ENCODE data around the gene GTPBP3.
A peak's percentile ranks its signal among the peaks of the same experiment; 100 is the strongest.
"Not testable (repeated sequence)": the region's sequence is repeated elsewhere in the genome, so short reads cannot be mapped to it uniquely, and the experiment has no call there.

The GTPBP3 gene

DNA sequence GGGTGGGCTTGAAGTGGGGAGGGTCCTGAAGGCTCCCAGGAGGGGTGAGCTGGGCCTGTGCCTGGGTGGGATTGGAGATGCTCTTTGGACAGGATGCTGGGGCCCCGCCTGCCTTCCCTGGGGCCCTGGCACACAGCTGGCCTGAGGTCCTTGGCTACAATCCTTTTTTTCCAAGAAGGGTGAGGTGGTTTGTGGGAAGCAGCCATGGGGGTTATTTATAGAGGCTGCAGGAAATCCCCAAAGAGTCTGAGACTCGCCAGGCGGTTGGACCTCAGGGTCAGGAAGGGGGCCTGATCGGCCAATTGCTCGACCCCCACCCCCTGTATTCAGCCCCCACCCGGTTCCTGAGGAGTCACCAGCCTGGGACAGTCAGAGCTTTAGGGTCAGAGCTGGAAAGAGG is 10.0 kb downstream of the GTPBP3 start:
- DNase-seq: no peak

DNA sequence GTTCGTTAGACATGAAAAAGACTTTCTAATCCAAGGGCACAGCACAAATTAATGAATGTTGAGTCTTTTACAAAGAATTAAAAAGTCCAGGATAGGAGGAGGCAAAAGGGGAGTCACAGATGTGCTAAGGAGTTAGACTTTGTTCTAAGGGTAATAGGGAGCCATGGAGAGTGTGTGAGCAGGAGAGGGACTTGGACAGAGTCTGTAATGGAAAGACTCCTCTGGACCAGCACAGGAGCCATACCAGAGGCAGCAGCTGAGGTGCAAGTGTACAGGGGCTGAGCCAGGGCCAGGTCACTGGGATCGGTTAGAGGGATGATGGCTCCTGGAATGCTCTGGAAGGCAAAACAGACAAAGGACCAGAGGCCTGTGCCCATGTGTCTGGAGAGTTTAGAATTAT is 10.5 kb downstream of the GTPBP3 start:
- DNase-seq: no peak

GRCh38 chr19:17348700-17349099 is 11.3 kb downstream of the GTPBP3 start:
- no peak for DNase-seq

GRCh38 chr19:17351815-17352435 is 14.6 kb downstream of the GTPBP3 start:
- no peak for DNase-seq

GRCh38 chr19:17352608-17353280 is 15.4 kb downstream of the GTPBP3 start:
- DNase-seq: no peak

DNA sequence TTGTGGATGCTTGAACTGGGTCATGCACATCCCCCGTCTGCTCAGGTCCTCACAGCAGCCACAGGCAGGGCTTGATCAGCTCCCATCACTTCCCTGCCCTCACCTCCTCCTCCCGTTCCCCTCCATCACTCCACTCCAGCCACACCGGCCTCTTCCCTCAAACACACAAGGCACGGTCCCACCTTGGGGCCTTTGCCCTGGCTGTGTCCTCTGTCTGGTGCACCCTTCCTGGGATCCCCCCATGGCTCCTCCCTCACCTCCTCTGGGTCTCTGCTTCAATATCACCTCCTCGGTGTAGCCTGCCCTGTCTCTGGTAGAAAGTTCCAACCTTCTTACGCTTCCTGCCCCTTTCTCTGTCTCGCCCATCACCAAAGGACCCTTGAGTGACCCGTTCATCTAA is 16.0 kb downstream of the GTPBP3 start:
- no peak for DNase-seq

DNA sequence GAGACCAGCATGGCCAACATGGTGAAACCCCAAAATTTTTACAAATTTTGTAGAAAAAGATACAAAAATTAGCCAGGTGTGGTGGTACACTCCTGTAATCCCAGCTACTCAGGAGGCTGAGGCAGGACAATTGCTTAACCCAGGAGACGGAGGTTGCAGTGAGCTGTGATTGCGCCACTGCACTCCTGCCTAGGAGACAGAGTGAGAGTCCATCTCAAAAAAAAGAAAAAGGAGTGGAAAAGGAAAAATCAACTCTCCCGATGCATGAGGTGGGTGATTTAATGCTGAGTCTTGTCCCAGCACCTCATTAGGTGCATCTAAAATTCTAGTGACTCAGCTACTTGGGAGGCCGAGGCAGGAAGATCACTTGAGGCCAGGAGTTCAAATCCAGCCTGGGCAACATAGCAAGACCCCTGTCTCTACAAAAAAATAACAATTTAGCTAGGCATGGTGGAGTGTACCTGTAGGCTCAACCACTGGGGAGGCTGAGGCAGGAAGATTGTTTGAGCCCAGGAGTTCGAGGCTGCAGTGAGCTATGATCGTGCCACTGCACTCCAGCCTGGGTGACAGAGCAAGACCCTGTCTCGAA is 19.8 kb downstream of the GTPBP3 start:
- DNase-seq: no peak

DNA sequence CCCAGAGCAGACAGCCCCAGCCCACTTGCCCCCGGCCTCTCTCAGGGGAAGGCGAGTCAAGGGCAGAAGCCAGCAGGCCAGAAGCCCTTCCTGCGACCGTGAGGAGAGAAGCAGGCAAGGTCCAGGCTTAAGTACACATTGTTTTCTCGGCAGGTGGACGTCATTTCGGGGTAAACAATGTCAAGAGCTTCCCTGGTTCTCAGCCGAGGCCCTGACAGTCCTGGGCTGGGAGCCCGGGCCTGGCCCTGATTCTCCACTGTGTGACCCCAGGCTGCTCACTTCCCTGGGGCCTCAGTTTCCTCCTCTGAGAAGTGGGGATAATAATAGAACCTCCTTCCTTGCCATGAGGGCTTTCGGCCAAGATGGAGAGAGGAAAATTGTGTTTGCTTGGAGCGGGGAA is 20.4 kb downstream of the GTPBP3 start:
- no peak for DNase-seq

DNA sequence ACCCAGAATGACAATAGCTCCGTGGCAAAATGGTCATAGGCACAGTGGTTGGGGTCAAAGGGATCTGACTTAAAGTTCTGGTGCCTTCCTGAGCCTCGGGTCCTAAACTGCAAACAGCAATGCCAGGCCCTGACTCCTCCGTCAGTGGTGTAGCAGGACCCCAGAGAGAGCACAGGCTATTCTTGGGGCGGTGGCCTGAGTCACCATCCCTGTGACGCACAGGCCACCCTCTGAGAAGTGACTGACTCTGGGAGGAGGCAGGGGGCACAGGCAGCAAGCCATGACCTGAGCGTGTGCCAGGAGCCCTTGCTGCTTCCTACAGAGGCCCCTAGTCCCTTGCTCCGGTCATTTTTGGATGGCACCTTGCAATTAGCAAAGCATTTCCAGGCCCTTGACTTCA is 21.0 kb downstream of the GTPBP3 start:
- DNase-seq: peak; percentile 74

DNA sequence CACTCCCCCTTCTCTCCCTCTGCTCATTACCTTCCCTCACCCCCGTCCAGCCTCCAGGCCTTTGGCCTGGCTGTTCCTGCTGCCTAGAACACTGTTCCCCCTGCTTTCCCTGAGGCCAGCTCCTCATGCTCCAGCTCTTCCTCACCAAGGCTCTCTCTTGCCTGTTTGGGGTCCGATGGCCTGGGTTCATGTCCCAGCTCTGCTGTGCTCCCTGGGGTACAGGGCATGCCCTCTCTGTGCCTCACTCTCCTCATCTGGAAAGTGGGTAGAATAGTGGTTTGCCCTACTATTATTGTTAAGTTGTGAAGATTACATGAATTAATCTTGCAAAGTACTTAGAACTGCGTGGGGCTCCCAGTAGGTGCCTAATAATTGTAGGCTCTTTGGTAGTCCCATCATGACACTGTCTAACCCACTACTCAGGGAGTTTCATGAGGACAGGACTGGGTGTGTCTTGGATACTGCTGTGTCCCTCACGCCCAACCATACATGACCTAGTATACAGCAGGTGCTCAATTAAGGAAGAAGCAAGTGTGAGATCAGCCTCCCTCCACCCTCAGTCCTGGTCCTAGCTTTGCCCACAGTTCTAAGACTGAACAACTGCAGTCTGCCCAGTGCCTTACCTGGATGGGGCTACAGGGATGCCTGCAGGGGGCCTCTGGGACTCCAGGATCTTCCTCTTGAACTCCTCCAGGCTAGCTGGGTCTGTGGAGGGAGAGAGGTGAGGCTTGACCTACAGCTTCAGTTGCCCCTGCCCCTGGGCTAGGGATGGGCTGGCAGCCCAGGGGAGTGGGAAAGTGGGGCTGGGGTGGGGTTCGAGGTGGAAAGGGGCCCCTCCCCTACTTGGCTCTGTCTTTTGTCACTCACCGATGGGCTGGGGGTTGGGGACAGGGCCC is 22.8 kb downstream of the GTPBP3 start:
- no peak for DNase-seq

DNA sequence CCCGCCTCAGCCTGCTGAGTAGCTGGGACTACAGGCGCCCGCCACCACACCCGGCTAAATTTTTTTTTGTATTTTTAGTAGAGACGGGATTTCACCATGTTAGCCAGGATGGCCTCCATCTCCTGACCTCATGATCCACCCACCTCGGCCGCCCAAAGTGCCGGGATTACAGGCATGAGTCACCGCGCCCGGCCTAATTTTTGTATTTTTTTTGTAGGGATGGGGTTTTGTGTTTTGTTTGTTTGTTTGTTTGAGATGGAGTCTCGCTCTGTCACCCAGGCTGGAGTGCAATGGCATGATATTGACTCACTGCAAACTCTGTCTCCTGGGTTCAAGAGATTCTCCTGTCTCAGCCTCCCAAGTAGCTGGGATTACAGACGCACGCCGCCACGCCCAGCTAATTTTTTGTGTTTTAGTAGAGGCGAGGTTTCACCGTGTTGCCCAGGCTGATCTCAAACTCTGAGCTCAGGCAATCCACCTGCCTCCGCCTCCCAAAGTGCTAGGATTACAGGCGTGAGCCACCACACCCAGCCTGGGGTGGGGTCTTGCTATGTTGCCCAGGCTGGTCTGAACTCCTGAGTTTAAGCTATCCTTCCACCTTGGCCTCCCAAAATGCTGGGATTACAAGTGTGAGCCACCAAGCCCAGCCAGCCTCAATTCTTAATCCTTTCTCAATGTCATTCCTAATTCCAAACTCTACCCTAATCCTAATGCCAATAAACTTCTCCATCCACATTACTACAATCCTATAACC is 26.7 kb downstream of the GTPBP3 start:
- DNase-seq: not testable (repeated sequence)

DNA sequence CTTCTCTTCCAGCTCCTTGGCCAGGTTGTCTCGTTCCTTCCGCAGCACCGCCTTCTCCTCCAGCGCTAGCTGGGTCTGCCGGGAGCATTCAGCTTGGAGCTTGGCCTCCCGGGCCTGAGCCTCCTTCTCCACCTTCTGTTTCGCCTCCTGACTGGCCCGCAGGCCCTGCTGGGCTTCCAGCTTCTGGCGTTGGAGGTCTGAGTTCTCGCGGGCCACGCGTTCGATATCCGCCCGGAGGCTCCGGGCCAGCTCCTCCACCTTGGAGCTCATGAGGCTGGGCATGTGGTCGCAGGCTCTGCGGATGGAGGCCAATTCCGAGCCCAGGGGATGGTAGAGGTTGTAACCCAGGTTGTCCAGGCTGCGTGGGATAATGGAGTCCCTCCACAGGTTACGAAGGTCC is 28.0 kb downstream of the GTPBP3 start:
- no peak for DNase-seq

- DNase-seq: no peak
Measured at GRCh38 chr19:17370026-17370587, 32.8 kb downstream of the GTPBP3 start.

- no peak for DNase-seq
Measured at GRCh38 chr19:17376935-17377600, 39.7 kb downstream of the GTPBP3 start, which contains the start of gene PLVAP. Gene PLVAP (minus strand): TSS chr19:17377342. CDS start chr19:17377288, 54 bp downstream.

GRCh38 chr19:17378271-17378670 is 40.9 kb downstream of the GTPBP3 start:
- no peak for DNase-seq

GRCh38 chr19:17379221-17379631 is 41.9 kb downstream of the GTPBP3 start:
- no peak for DNase-seq

DNA sequence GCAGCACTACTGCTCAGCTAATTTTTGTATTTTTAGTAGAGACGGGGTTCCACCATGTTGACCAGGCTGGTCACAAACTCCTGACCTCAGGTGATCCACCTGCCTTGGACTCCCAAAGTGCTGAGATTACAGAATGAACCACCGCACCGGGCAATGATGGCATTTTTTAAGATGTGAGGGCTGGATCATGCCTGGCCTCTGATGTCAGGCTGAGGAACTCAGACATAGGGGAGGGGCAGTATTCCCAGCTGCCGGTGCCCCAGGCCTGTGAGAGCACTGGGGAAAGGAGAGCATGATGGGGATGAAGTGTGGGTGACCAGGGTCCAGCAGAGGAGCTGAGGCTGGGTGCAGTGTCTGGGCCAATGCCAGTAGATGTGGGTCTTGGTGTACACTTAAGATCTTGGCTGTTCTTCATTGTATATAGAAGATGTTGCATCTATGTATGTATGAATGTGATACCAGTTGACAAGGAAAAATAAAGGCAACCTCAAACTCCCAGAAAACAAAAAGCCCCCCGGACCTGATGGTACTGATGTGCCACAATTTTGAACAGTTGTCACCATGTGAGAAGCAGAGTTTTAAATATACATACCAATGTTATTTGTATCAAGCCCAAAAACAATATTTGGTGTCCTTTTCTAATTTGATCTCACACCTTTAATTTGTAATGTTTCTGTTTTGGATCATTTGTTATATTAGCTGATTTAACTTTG is 43.2 kb downstream of the GTPBP3 start:
- DNase-seq: no peak

DNA sequence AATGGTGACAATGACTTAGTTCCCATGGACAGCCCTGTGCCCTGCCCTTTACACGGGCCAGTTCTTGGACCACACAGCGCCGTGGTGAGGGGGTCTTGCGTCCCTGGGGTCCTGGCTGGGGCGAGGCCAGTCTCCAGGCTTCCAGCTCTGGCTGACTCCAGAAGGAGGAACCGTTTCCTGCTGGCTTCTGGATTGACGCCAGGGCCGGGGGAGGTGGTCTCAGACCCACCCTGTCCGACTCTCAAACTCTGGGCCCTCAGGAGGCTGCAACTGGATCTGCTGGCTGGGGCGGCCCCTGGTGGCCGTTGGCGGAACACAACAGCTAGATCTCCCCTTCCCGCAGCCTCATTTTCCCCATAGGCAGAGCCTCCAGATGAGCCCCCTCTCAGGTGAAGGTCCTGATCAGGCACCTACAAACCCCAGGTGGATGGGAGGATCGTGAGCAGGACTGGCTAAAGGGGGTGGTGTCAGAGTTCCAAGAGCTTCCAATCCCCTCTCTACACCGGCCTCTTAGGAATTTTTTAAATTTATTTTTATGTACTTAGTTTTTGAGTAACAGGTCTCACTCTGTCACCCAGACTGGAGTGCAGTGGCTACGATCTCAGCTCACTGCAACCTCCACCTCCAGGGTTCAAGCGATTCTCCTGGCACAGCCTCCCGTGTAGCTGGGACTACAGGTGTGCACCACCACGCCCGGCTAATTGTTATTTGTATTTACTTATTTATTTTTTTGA is 48.7 kb downstream of the GTPBP3 start:
- DNase-seq: peak; percentile 87

- DNase-seq: no peak
Measured at GRCh38 chr19:17389288-17389687, 51.9 kb downstream of the GTPBP3 start.

- no peak for DNase-seq
Measured at GRCh38 chr19:17389957-17390664, 52.8 kb downstream of the GTPBP3 start.
